Measurements from ENCODE around the gene TMBIM4. TPM values are rescaled to one million over a fixed set of nuclear protein-coding genes. Genes with fewer than 3 reads are reported as not detected.

The TMBIM4 gene
- total RNA-seq, 1 experiment from 2014 or later = 51.1 TPM

DNA sequence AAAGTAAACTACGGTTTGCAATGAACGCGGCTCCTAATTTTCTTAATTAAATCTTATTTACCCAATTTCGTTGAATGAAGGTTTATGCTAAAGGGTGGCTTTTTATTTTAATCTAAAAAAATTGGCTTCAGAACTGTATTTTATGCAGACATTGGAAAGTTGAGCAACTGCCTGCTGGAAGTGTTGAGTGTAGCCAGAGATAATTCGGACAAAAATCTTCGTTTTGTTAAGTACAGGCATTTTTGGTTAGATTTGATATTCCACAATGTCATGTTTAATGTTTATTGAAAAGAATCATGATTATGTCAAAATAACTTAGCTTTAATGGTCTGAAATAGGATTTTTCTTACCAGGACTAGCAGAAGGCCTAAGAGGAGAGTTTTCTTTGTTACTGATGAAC is 20.1 kb upstream of the TMBIM4 start (continued):
- TF ChIP-seq SP1 (IDR thresholded peaks at IDR 0.05; ENCODE audit: low read depth) (no peak), SRF (IDR thresholded peaks at IDR 0.05; ENCODE audit: low read depth) (no peak), EGR1 (IDR thresholded peaks at IDR 0.05; ENCODE audit: low read depth) (no peak), JUND (IDR thresholded peaks at IDR 0.05) (no peak), POLR2A (IDR thresholded peaks at IDR 0.05; ENCODE audit: borderline replicate concordance, extremely low read depth, insufficient read depth, insufficient read length) (no peak), POLR2AphosphoS5 (IDR thresholded peaks at IDR 0.05; ENCODE audit: low read depth, low read length) (no peak), TCF7L2 (IDR thresholded peaks at IDR 0.05; ENCODE audit: borderline replicate concordance, extremely low read depth, insufficient read depth, insufficient read length) (no peak), FOSL1 (IDR thresholded peaks at IDR 0.05; ENCODE audit: low read depth) (no peak), ZFX (IDR thresholded peaks at IDR 0.05) (no peak), CEBPB (IDR thresholded peaks at IDR 0.05; ENCODE audit: low read depth) (no peak), ZNF274 (IDR thresholded peaks at IDR 0.05; ENCODE audit: low read depth, low read length) (no peak)
- TF ChIP-seq, protein P1, sequence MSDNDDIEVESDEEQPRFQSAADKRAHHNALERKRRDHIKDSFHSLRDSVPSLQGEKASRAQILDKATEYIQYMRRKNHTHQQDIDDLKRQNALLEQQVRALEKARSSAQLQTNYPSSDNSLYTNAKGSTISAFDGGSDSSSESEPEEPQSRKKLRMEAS (IDR thresholded peaks at IDR 0.05) = no peak

DNA sequence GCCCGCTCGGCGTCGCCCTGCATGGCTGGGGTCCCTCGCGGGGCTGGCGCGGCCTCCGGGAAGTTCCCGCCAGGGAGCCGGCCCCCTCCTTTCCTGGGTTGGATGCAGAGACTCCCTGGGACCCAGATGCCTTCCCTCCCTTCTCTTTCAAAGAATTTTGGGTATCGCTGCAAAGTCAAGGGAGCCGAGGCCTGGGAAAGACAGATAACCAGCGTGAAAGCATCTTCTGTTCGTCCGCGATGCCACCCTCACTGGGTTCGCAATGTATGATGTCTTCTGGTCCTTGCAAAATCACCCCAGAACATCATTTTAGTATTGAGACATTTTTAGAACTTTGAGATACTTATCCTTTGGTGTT is 19.7 kb upstream of the TMBIM4 start:
- Histone ChIP-seq H3K9me3 (ENCODE audit: control insufficient read depth in 1 of 2, insufficient read depth in 1 of 2, low read depth in 1 of 2, low read length in 2 of 2) (no peaks in the 10 kb centered on the region), H3K9me2 (ENCODE audit: insufficient read depth) (no peaks in the 10 kb centered on the region; the same call in 1 of the 2 replicates), H3K4me1 (ENCODE audit: control insufficient read depth in 1 of 2, insufficient read depth in 2 of 2, low read length in 2 of 2) (no peaks in the 10 kb centered on the region), H2AFZ (ENCODE audit: low read depth, low read length, poor library complexity, severe bottlenecking) (no peak overlapping the region), H4K20me1 (ENCODE audit: insufficient read depth) (no peaks in the 10 kb centered on the region), H3K36me3 (ENCODE audit: control insufficient read depth in 1 of 2, insufficient read depth in 2 of 2, low read length in 2 of 2) (no peaks in the 10 kb centered on the region), H3K79me2 (ENCODE audit: insufficient read depth, low read length) (no peaks in the 10 kb centered on the region), H3K4me3 (replicated peaks in 1 of 2; ENCODE audit: low read depth in 1 of 2, low read length in 2 of 2) (no peak overlapping the region), H3K4me2 (ENCODE audit: low read length) (no peak overlapping the region), H3K9ac (ENCODE audit: low read length) (no peak overlapping the region), H3K27me3 (ENCODE audit: insufficient read depth, low read length) (no peaks in the 10 kb centered on the region), H3K27ac (ENCODE audit: low read depth, low read length) (no peak overlapping the region)
- ChIA-PET CTCF (no interaction called here), POLR2A (interaction anchor here (2.3 kb wide), 1 partner anchor 20 kb away, joined by 11 read pairs; the partner anchor contains the start of gene TMBIM4), RAD21 (ENCODE audit: low non-redundant PET in 1 of 2, low total read pairs in 2 of 2, uncharacterized antibody in 2 of 2, unreplicated experiment in 2 of 2) (no interaction called here)
- intact Hi-C loops (cut with micrococcal nuclease) = no loop called here
- DNase-seq (ENCODE audit: low read depth, low spot score) (no peak), ATAC-seq (no peak)
- no TSS peak for BruUV-seq (replicated peaks)
- TF ChIP-seq, protein P1 (IDR thresholded peaks at IDR 0.05) = no peak
- no peak for TF ChIP-seq ZNF274 (IDR thresholded peaks at IDR 0.05; ENCODE audit: low read depth, low read length)
- no peak for TF ChIP-seq EGR1 (IDR thresholded peaks at IDR 0.05; ENCODE audit: low read depth)
- TF ChIP-seq YY1 (IDR thresholded peaks at IDR 0.05; ENCODE audit: extremely low read depth, insufficient replicate concordance, low read depth, low read length) = no peak
- TF ChIP-seq, protein P2, sequence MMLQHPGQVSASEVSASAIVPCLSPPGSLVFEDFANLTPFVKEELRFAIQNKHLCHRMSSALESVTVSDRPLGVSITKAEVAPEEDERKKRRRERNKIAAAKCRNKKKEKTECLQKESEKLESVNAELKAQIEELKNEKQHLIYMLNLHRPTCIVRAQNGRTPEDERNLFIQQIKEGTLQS (IDR thresholded peaks at IDR 0.05) = no peak
- no peak for TF ChIP-seq TCF7L2 (IDR thresholded peaks at IDR 0.05; ENCODE audit: borderline replicate concordance, extremely low read depth, insufficient read depth, insufficient read length)
- TF ChIP-seq EZH2phosphoT487 (IDR thresholded peaks at IDR 0.05; ENCODE audit: borderline replicate concordance) = no peak
- TF ChIP-seq, protein P3, sequence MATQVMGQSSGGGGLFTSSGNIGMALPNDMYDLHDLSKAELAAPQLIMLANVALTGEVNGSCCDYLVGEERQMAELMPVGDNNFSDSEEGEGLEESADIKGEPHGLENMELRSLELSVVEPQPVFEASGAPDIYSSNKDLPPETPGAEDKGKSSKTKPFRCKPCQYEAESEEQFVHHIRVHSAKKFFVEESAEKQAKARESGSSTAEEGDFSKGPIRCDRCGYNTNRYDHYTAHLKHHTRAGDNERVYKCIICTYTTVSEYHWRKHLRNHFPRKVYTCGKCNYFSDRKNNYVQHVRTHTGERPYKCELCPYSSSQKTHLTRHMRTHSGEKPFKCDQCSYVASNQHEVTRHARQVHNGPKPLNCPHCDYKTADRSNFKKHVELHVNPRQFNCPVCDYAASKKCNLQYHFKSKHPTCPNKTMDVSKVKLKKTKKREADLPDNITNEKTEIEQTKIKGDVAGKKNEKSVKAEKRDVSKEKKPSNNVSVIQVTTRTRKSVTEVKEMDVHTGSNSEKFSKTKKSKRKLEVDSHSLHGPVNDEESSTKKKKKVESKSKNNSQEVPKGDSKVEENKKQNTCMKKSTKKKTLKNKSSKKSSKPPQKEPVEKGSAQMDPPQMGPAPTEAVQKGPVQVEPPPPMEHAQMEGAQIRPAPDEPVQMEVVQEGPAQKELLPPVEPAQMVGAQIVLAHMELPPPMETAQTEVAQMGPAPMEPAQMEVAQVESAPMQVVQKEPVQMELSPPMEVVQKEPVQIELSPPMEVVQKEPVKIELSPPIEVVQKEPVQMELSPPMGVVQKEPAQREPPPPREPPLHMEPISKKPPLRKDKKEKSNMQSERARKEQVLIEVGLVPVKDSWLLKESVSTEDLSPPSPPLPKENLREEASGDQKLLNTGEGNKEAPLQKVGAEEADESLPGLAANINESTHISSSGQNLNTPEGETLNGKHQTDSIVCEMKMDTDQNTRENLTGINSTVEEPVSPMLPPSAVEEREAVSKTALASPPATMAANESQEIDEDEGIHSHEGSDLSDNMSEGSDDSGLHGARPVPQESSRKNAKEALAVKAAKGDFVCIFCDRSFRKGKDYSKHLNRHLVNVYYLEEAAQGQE (IDR thresholded peaks at IDR 0.05; ENCODE audit: low read depth) = no peak
